Measurements from ENCODE around the gene LYSMD2.

The LYSMD2 gene

DNA sequence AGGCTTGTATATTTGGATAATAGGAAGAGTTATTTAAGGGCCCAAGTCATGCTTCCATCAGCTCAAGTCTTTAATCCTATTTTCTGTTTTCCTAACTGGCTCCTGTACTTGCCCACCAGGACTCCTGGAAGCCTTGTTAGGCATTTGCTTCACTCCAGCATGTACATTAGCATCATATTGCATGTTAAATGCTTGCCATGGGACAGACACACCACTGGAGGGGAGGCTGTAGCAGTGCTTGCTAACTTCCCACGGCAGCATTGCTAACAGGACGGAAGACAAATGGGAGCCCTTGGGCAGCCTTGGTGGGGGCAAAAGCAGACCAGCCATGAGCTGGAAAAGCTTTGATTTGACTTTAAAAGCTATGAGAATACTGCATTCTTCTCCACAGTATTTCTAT is 20.0 kb upstream of the LYSMD2 start:
- Histone ChIP-seq H3K9me3 (ENCODE audit: severe bottlenecking) (no peaks in the 10 kb centered on the region), H3K27ac (no peak overlapping the region), H3K4me3 (ENCODE audit: low read depth, low read length) (no peak overlapping the region), H3K36me3 (no peaks in the 10 kb centered on the region), H3K27me3 (ENCODE audit: insufficient read depth, low read depth, severe bottlenecking) (no peaks in the 10 kb centered on the region)
- DNase-seq, result no peak
- TF ChIP-seq, protein P1, sequence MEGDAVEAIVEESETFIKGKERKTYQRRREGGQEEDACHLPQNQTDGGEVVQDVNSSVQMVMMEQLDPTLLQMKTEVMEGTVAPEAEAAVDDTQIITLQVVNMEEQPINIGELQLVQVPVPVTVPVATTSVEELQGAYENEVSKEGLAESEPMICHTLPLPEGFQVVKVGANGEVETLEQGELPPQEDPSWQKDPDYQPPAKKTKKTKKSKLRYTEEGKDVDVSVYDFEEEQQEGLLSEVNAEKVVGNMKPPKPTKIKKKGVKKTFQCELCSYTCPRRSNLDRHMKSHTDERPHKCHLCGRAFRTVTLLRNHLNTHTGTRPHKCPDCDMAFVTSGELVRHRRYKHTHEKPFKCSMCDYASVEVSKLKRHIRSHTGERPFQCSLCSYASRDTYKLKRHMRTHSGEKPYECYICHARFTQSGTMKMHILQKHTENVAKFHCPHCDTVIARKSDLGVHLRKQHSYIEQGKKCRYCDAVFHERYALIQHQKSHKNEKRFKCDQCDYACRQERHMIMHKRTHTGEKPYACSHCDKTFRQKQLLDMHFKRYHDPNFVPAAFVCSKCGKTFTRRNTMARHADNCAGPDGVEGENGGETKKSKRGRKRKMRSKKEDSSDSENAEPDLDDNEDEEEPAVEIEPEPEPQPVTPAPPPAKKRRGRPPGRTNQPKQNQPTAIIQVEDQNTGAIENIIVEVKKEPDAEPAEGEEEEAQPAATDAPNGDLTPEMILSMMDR (IDR thresholded peaks at IDR 0.05; ENCODE audit: low read depth, low read length), result no peak

DNA sequence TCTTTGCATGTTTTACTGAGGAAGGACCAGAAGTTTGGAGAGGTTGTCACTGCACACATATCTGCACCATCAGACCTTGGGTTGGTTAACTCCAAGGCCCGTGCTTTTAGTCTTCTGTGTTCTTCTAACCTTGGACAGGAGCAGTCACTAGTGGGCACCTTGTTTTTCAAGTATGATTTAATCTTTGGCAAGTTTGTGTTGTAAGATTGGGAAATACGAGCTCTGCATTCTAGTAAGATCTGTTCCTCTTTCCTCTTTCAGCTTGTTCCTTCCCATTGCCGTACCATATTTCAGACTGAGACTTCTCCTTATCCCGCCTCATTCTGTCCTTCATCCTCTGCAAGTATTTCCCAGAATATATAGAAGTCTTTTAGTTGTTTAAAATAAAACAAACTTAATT is 19.0 kb upstream of the LYSMD2 start:
- Histone ChIP-seq H3K4me3 (ENCODE audit: low read depth, low read length) (no peak overlapping the region), H3K9me3 (ENCODE audit: severe bottlenecking) (no peaks in the 10 kb centered on the region), H3K27ac (no peak overlapping the region), H3K27me3 (ENCODE audit: insufficient read depth, low read depth, severe bottlenecking) (no peaks in the 10 kb centered on the region), H3K36me3 (no peaks in the 10 kb centered on the region)
- DNase-seq, result no peak
- TF ChIP-seq, protein P1 (IDR thresholded peaks at IDR 0.05; ENCODE audit: low read depth, low read length), result no peak

DNA sequence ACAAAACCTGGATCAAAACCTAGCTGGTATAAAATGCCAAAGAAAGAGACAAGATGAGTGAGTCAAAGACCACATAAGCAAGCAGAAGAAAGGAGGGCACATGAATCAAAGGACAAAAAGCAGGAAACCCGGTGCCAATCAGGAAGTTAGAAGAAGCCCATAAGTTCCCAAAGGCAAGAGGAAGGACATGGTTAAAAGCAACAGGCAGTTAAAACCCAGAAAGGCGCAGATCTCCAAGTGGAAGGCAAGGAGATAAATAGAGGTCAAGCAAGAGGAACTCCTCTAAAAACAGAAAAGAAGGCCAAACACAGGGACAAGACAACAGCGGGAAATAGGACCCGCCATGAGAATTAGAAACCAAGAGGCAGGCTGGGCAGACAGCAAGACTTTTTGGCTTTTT is 18.3 kb upstream of the LYSMD2 start:
- no peaks in the 10 kb centered on the region for H3K36me3 ChIP-seq
- no peaks in the 10 kb centered on the region for H3K27me3 ChIP-seq (ENCODE audit: insufficient read depth, low read depth, severe bottlenecking)
- no peak for DNase-seq
- H3K4me3 ChIP-seq (ENCODE audit: low read depth, low read length), result no peak overlapping the region
- no peaks in the 10 kb centered on the region for H3K9me3 ChIP-seq (ENCODE audit: severe bottlenecking)
- TF ChIP-seq, protein P1 (IDR thresholded peaks at IDR 0.05; ENCODE audit: low read depth, low read length), result no peak
- no peak overlapping the region for H3K27ac ChIP-seq

DNA sequence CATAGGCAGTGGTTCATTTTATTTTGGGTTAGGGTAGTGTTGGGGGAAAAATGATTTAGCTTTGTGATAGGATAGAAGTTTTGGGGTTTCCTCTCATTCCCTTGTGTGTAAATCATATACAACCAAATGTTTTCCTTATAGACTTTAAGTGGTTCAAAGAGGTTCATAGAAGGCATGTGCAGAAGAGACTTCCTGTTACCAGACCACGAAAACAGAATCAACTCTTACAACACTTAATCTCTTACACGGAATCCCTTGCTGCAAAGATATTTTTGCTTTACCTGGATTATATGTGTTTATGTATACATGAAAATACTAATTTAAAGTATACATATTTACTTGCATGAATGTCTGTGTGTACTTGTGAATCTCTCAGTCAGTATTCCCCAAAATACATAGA is 16.8 kb upstream of the LYSMD2 start:
- no peaks in the 10 kb centered on the region for H3K36me3 ChIP-seq
- H3K4me3 ChIP-seq (ENCODE audit: low read depth, low read length), result no peak overlapping the region
- no peak for DNase-seq
- H3K27me3 ChIP-seq (ENCODE audit: insufficient read depth, low read depth, severe bottlenecking), result no peaks in the 10 kb centered on the region
- TF ChIP-seq, protein P1 (IDR thresholded peaks at IDR 0.05; ENCODE audit: low read depth, low read length), result no peak
- H3K27ac ChIP-seq, result no peak overlapping the region
- H3K9me3 ChIP-seq (ENCODE audit: severe bottlenecking), result no peaks in the 10 kb centered on the region

DNA sequence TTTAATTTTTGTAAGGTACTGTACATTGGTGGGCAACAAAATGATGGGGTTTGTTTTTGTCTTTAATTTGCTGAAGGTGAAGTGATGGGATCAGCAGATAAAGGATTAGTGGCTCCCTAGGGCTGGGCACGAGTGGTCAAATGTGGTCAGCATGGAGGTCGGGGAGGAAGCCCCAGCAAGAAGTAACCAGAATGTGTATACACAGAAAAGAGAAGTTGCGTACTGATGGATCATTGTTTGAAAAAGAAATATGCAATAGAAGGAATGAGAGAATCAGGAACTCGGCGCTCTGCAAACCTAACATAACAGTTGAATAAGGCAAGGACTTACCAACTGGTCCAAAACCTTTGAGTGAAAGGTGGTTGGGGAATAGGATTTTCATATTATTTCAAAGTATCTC is 15.4 kb upstream of the LYSMD2 start:
- Histone ChIP-seq H3K27ac (no peak overlapping the region), H3K36me3 (no peaks in the 10 kb centered on the region), H3K4me3 (ENCODE audit: low read depth, low read length) (no peak overlapping the region), H3K9me3 (ENCODE audit: severe bottlenecking) (no peaks in the 10 kb centered on the region), H3K27me3 (ENCODE audit: insufficient read depth, low read depth, severe bottlenecking) (no peaks in the 10 kb centered on the region)
- TF ChIP-seq, protein P1 (IDR thresholded peaks at IDR 0.05; ENCODE audit: low read depth, low read length), result no peak
- no peak for DNase-seq

All from WERI-Rb-1 (cell line).